ENCODE results near the gene TENM3.

Gene TENM3

GRCh38 chr4:182705389-182705788 is 462.2 kb downstream of the TENM3 start:
- H3K36me3 ChIP-seq (ENCODE audit: insufficient read depth, low read length), result no peaks in the 10 kb centered on the region

GRCh38 chr4:182711211-182711610 is 468.0 kb downstream of the TENM3 start:
- Histone ChIP-seq H3K36me3 (ENCODE audit: insufficient read depth, low read length) (no peaks in the 10 kb centered on the region), H3K27me3 (ENCODE audit: insufficient read depth, low read length) (no peaks in the 10 kb centered on the region), H2AFZ (ENCODE audit: low read length) (no peak overlapping the region), H3K27ac (ENCODE audit: low read depth, low read length, poor library complexity, severe bottlenecking) (no peak overlapping the region), H4K20me1 (ENCODE audit: insufficient read depth, low read length) (no peaks in the 10 kb centered on the region), H3K9ac (ENCODE audit: low read length) (no peak overlapping the region), H3K9me3 (ENCODE audit: low read length) (no peaks in the 10 kb centered on the region), H3K4me3 (ENCODE audit: low read depth, low read length, poor library complexity, severe bottlenecking) (no peak overlapping the region), H3K4me2 (ENCODE audit: low read length) (no peak overlapping the region), H3F3A (ENCODE audit: insufficient read depth, low read length) (no peaks in the 10 kb centered on the region), H3K4me1 (ENCODE audit: insufficient read depth, low read length, severe bottlenecking) (no peaks in the 10 kb centered on the region), H3K9me2 (ENCODE audit: low read depth, low read length) (no peaks in the 10 kb centered on the region), H3K79me2 (ENCODE audit: insufficient read depth, low read length) (no peaks in the 10 kb centered on the region)
- TF ChIP-seq CTCF (IDR thresholded peaks at IDR 0.05; ENCODE audit: low read length) (no peak), EZH2 (IDR thresholded peaks at IDR 0.05; ENCODE audit: borderline replicate concordance, low read length) (no peak)

More at GRCh38 chr4:182705389-182705788, 462.2 kb downstream of the TENM3 start:
- H3K9me3 ChIP-seq (ENCODE audit: low read length), result no peaks in the 10 kb centered on the region
- H3K9ac ChIP-seq (ENCODE audit: low read length), result no peak overlapping the region
- H3K27ac ChIP-seq (ENCODE audit: low read depth, low read length, poor library complexity, severe bottlenecking), result no peak overlapping the region
- no peaks in the 10 kb centered on the region for H4K20me1 ChIP-seq (ENCODE audit: insufficient read depth, low read length)
- H3K9me2 ChIP-seq (ENCODE audit: low read depth, low read length), result no peaks in the 10 kb centered on the region
- H3K4me1 ChIP-seq (ENCODE audit: insufficient read depth, low read length, severe bottlenecking), result no peaks in the 10 kb centered on the region
- H3K79me2 ChIP-seq (ENCODE audit: insufficient read depth, low read length), result no peaks in the 10 kb centered on the region
- no peak overlapping the region for H3K4me3 ChIP-seq (ENCODE audit: low read depth, low read length, poor library complexity, severe bottlenecking)
- H3K27me3 ChIP-seq (ENCODE audit: insufficient read depth, low read length), result no peaks in the 10 kb centered on the region
- no peaks in the 10 kb centered on the region for H3F3A ChIP-seq (ENCODE audit: insufficient read depth, low read length)
- no peak overlapping the region for H2AFZ ChIP-seq (ENCODE audit: low read length)
- no peak overlapping the region for H3K4me2 ChIP-seq (ENCODE audit: low read length)
- TF ChIP-seq EZH2 (IDR thresholded peaks at IDR 0.05; ENCODE audit: borderline replicate concordance, low read length) (no peak), CTCF (IDR thresholded peaks at IDR 0.05; ENCODE audit: low read length) (no peak)

- no peak overlapping the region for H3K9ac ChIP-seq (ENCODE audit: low read length)
- H3K9me3 ChIP-seq (ENCODE audit: low read length), result no peaks in the 10 kb centered on the region
- H3K4me1 ChIP-seq (ENCODE audit: insufficient read depth, low read length, severe bottlenecking), result no peaks in the 10 kb centered on the region
- H4K20me1 ChIP-seq (ENCODE audit: insufficient read depth, low read length), result no peaks in the 10 kb centered on the region
- no peaks in the 10 kb centered on the region for H3K9me2 ChIP-seq (ENCODE audit: low read depth, low read length)
- no peaks in the 10 kb centered on the region for H3K36me3 ChIP-seq (ENCODE audit: insufficient read depth, low read length)
- TF ChIP-seq CTCF (IDR thresholded peaks at IDR 0.05; ENCODE audit: low read length) (no peak), EZH2 (IDR thresholded peaks at IDR 0.05; ENCODE audit: borderline replicate concordance, low read length) (no peak)
- no peaks in the 10 kb centered on the region for H3K79me2 ChIP-seq (ENCODE audit: insufficient read depth, low read length)
- no peak overlapping the region for H3K4me2 ChIP-seq (ENCODE audit: low read length)
- H3K4me3 ChIP-seq (ENCODE audit: low read depth, low read length, poor library complexity, severe bottlenecking), result no peak overlapping the region
- no peaks in the 10 kb centered on the region for H3F3A ChIP-seq (ENCODE audit: insufficient read depth, low read length)
- no peak overlapping the region for H2AFZ ChIP-seq (ENCODE audit: low read length)
- H3K27me3 ChIP-seq (ENCODE audit: insufficient read depth, low read length), result no peaks in the 10 kb centered on the region
- no peak overlapping the region for H3K27ac ChIP-seq (ENCODE audit: low read depth, low read length, poor library complexity, severe bottlenecking)
Measured at GRCh38 chr4:182715548-182715947, 472.3 kb downstream of the TENM3 start.
